Measurements from ENCODE around the gene ATN1. TPM values are rescaled to one million over a fixed set of nuclear protein-coding genes. Genes with fewer than 3 reads are reported as not detected.

The ATN1 gene
- total and polyA plus RNA-seq, 2 of the 8 experiments (the other 6 are each of a cell fraction or from before 2014, with no cell fraction given) = 20.6 to 73.4 TPM

GRCh38 chr12:6921539-6921938 is 6.2 kb upstream of the ATN1 start (continued):
- TF ChIP-seq ATF3 (IDR thresholded peaks at IDR 0.05; ENCODE audit: insufficient read depth, low read depth, low read length) (no peak), JUN (IDR thresholded peaks at IDR 0.05; ENCODE audit: low read depth, low read length) (no peak)

Measured in H1 (cell line).